Activated CD4-positive, alpha-beta T cell treated with anti-CD3 and anti-CD28 coated beads, Interleukin-2, amount 10 ng/mL, durations not matched to agents 7 days and 5 days (primary cell): ENCODE results near the gene PCSK5. TPM values are rescaled to one million over a fixed set of nuclear protein-coding genes. Genes with fewer than 3 reads are reported as not detected.

ENCODE experiments used
- CTCF ChIA-PET: fragments of 350-600 bp; sonication (Branson Sonifier 250); formaldehyde crosslinking; loops from one replicate; lab custom pipeline; 2021; ENCODE audit warnings: antibody characterized with exemption; lab: Charles Lee
- POLR2A ChIA-PET: fragments of 350-600 bp; sonication (Branson Sonifier 250); formaldehyde crosslinking; loops from one replicate; lab custom pipeline; 2021; ENCODE audit warnings: antibody characterized with exemption; lab: Charles Lee
- DNase-seq: peaks from one replicate; pipeline ENCODE4 v3.0.0-alpha.2; 2020
- H3K27ac Mint-ChIP-seq: one replicate; pipeline ENCODE4 v1.8.0; 2021; ENCODE audit warnings: mild to moderate bottlenecking, moderate library complexity, mixed read lengths
- H3K27me3 Mint-ChIP-seq: one replicate; pipeline ENCODE4 v1.8.0; 2021; ENCODE audit warnings: mixed read lengths
- H3K36me3 Mint-ChIP-seq: one replicate; pipeline ENCODE4 v1.8.0; 2021; ENCODE audit warnings: low read depth, mixed read lengths
- H3K4me1 Mint-ChIP-seq: one replicate; pipeline ENCODE4 v1.8.0; 2021; ENCODE audit warnings: mixed read lengths
- H3K4me3 Mint-ChIP-seq: one replicate; pipeline ENCODE4 v1.8.0; 2021; ENCODE audit warnings: mild to moderate bottlenecking, moderate library complexity, mixed read lengths
- H3K9me3 Mint-ChIP-seq: one replicate; pipeline ENCODE4 v1.8.0; 2021; ENCODE audit warnings: mixed read lengths
- total RNA-seq, 2 experiments: library from RNA; stranded (reverse); gene quantifications; one replicate each; pipeline ENCODE4 v1.2.3, GENCODE V29; 2021

PCSK5 gene
- total RNA-seq, 2 experiments from 2014 or later, result 3.9 to 4.3 TPM

DNA sequence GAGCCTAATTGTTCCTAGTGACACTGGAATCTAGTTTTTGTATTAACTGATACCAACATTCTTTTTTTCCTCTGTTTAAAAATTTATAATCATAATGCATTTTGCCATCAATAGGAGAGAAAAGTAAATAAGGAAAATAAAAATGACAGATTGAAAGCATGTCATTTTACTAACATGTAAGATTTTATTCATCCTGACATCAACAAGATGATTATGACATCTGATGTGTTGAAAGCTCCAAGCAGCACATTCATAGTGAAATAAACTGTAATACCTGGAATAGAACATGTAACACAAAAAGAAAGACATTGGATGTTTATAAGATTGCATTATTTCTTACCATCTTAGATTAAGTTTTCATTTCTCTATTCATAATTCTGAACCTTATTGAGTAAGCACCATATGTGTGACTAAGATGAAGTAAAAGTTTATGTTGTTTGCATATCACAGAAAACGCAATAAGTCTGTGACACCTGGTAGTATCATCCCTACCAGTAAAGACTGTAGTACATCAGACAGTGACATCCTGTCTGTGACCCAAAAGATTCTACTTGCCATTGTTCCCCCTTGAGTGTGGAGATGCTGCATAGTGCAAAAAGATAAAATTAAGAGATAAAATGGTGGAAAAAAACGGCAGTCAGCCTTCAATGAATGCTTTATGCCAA, 225.6 kb downstream of the PCSK5 start:
- no peak overlapping the region for H3K4me3 Mint-ChIP-seq
- peaks cover 3% of the 10 kb centered on the region for H3K4me1 Mint-ChIP-seq
- no peaks in the 10 kb centered on the region for H3K27me3 Mint-ChIP-seq
- H3K9me3 Mint-ChIP-seq, result peaks cover 2% of the 10 kb centered on the region
- CTCF ChIA-PET, result no interaction called here
- H3K27ac Mint-ChIP-seq, result no peak overlapping the region
- H3K36me3 Mint-ChIP-seq, result peaks cover 2% of the 10 kb centered on the region
- POLR2A ChIA-PET, result no interaction called here
- no peak for DNase-seq

DNA sequence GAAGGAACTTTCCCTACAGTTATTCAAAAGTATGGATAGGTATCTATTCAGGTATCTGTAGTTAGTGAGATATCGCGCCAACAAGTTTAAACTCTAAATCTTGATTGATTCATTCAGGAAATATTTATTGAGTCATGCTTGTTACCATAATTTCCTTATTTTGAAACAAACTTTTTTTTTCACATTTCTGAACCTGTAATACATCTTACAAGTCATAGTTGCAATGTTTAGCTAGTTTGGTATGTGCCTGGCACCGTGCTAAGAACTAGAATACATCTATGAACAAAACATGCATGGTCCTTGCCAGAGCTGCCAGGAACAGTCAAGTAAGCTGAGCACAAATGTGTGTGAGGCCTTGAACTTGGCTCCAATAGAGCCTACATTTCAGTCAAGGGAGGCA, 226.4 kb downstream of the PCSK5 start:
- Mint-ChIP-seq H3K36me3 (peaks cover 2% of the 10 kb centered on the region), H3K9me3 (peaks cover 2% of the 10 kb centered on the region), H3K27ac (no peak overlapping the region), H3K4me3 (no peak overlapping the region), H3K4me1 (peaks cover 3% of the 10 kb centered on the region), H3K27me3 (no peaks in the 10 kb centered on the region)
- POLR2A ChIA-PET, result no interaction called here
- CTCF ChIA-PET, result no interaction called here
- DNase-seq, result no peak

DNA sequence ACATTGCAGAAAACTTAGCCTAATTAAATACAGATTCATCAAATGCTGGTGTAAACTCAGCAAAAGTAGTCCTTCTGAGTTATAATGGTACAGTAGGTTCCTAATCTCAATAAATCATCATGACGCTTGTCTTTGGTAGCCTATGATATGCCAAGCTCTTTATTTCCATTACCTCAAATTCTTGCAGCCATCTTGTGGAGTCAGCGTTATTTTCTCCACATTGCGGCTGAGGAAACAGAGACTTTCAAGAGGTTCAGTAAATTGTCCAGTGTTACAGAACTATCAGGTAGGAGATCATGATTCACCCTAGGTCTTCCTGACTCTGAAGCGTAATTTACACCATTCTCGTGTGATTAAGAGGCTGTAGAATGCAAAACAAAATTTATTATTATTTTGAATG, 237.2 kb downstream of the PCSK5 start:
- Mint-ChIP-seq H3K36me3 (no peaks in the 10 kb centered on the region), H3K27me3 (no peaks in the 10 kb centered on the region), H3K9me3 (no peaks in the 10 kb centered on the region), H3K27ac (no peak overlapping the region), H3K4me3 (no peak overlapping the region), H3K4me1 (no peaks in the 10 kb centered on the region)
- CTCF ChIA-PET, result no interaction called here
- no peak for DNase-seq
- POLR2A ChIA-PET, result no interaction called here

- Mint-ChIP-seq H3K27ac (no peak overlapping the region), H3K9me3 (peaks cover 2% of the 10 kb centered on the region), H3K36me3 (no peaks in the 10 kb centered on the region), H3K27me3 (no peaks in the 10 kb centered on the region), H3K4me1 (no peaks in the 10 kb centered on the region), H3K4me3 (no peak overlapping the region)
- no peak for DNase-seq
- CTCF ChIA-PET, result interaction anchor here (0.6 to 1.0 kb wide), 2 partner anchors 14 to 793 kb away, joined by 3 to 5 read pairs; no protein-coding TSS in a partner anchor
- POLR2A ChIA-PET, result no interaction called here
Observed at GRCh38 chr9:76135902-76136301, 245.4 kb downstream of the PCSK5 start.

GRCh38 chr9:76136986-76137385, 246.5 kb downstream of the PCSK5 start:
- no peaks in the 10 kb centered on the region for H3K36me3 Mint-ChIP-seq
- H3K27me3 Mint-ChIP-seq, result no peaks in the 10 kb centered on the region
- no peak for DNase-seq
- no peaks in the 10 kb centered on the region for H3K4me1 Mint-ChIP-seq
- H3K9me3 Mint-ChIP-seq, result peaks cover 2% of the 10 kb centered on the region
- no peak overlapping the region for H3K4me3 Mint-ChIP-seq
- no peak overlapping the region for H3K27ac Mint-ChIP-seq
- ChIA-PET CTCF (no interaction called here), POLR2A (no interaction called here)

- ChIA-PET POLR2A (no interaction called here), CTCF (no interaction called here)
- DNase-seq, result no peak
- no peaks in the 10 kb centered on the region for H3K36me3 Mint-ChIP-seq
- H3K27ac Mint-ChIP-seq, result no peak overlapping the region
- H3K9me3 Mint-ChIP-seq, result peaks cover 2% of the 10 kb centered on the region
- no peaks in the 10 kb centered on the region for H3K4me1 Mint-ChIP-seq
- H3K27me3 Mint-ChIP-seq, result no peaks in the 10 kb centered on the region
- H3K4me3 Mint-ChIP-seq, result no peak overlapping the region
Observed at GRCh38 chr9:76137931-76138330, 247.5 kb downstream of the PCSK5 start.

GRCh38 chr9:76138360-76138759, 247.9 kb downstream of the PCSK5 start:
- Mint-ChIP-seq H3K36me3 (no peaks in the 10 kb centered on the region), H3K27ac (no peak overlapping the region), H3K27me3 (no peaks in the 10 kb centered on the region), H3K9me3 (peaks cover 2% of the 10 kb centered on the region), H3K4me1 (no peaks in the 10 kb centered on the region), H3K4me3 (no peak overlapping the region)
- POLR2A ChIA-PET, result no interaction called here
- no peak for DNase-seq
- CTCF ChIA-PET, result no interaction called here

DNA sequence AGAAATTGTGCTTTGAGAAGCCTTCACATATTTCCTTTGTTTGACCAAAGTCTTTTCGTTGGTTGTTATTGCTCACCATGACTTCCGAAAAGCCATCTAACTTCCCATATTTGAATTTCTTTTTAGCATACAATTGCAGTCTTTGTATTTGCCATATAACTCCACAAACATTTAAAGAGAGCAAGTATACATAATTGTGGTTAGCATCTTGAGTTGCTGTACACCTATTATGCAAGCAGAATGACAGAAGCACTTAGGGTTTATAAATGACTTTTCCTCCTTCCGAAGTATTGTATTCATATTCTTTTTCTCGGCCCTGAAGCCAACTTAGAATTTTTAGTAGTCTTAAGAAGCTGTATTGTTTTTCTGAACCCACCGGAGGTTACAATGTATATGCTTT, 253.4 kb downstream of the PCSK5 start:
- POLR2A ChIA-PET, result no interaction called here
- DNase-seq, result no peak
- H3K27me3 Mint-ChIP-seq, result no peaks in the 10 kb centered on the region
- H3K36me3 Mint-ChIP-seq, result no peaks in the 10 kb centered on the region
- H3K27ac Mint-ChIP-seq, result no peak overlapping the region
- no peaks in the 10 kb centered on the region for H3K4me1 Mint-ChIP-seq
- H3K9me3 Mint-ChIP-seq, result peaks cover 2% of the 10 kb centered on the region
- CTCF ChIA-PET, result no interaction called here
- H3K4me3 Mint-ChIP-seq, result no peak overlapping the region

GRCh38 chr9:76150013-76150412, 259.5 kb downstream of the PCSK5 start:
- ChIA-PET CTCF (interaction anchor here (0.7 kb wide), 1 partner anchor 14 kb away, joined by 3 read pairs; no protein-coding TSS in a partner anchor), POLR2A (no interaction called here)
- H3K4me3 Mint-ChIP-seq, result no peak overlapping the region
- DNase-seq, result no peak
- H3K27me3 Mint-ChIP-seq, result no peaks in the 10 kb centered on the region
- no peaks in the 10 kb centered on the region for H3K9me3 Mint-ChIP-seq
- no peaks in the 10 kb centered on the region for H3K36me3 Mint-ChIP-seq
- no peaks in the 10 kb centered on the region for H3K4me1 Mint-ChIP-seq
- no peak overlapping the region for H3K27ac Mint-ChIP-seq

GRCh38 chr9:76151267-76151666, 260.8 kb downstream of the PCSK5 start:
- H3K36me3 Mint-ChIP-seq, result no peaks in the 10 kb centered on the region
- POLR2A ChIA-PET, result no interaction called here
- CTCF ChIA-PET, result interaction anchor here (0.8 kb wide), 1 partner anchor 151 kb away, joined by 3 read pairs; no protein-coding TSS in a partner anchor
- H3K4me1 Mint-ChIP-seq, result no peaks in the 10 kb centered on the region
- H3K27ac Mint-ChIP-seq, result no peak overlapping the region
- no peaks in the 10 kb centered on the region for H3K9me3 Mint-ChIP-seq
- H3K27me3 Mint-ChIP-seq, result no peaks in the 10 kb centered on the region
- no peak for DNase-seq
- no peak overlapping the region for H3K4me3 Mint-ChIP-seq

- no peaks in the 10 kb centered on the region for H3K36me3 Mint-ChIP-seq
- CTCF ChIA-PET, result no interaction called here
- no peak overlapping the region for H3K4me3 Mint-ChIP-seq
- no peak for DNase-seq
- no peak overlapping the region for H3K27ac Mint-ChIP-seq
- POLR2A ChIA-PET, result no interaction called here
- H3K27me3 Mint-ChIP-seq, result no peaks in the 10 kb centered on the region
- H3K9me3 Mint-ChIP-seq, result no peaks in the 10 kb centered on the region
- H3K4me1 Mint-ChIP-seq, result no peaks in the 10 kb centered on the region
Observed at GRCh38 chr9:76153339-76153738, 262.9 kb downstream of the PCSK5 start.

DNA sequence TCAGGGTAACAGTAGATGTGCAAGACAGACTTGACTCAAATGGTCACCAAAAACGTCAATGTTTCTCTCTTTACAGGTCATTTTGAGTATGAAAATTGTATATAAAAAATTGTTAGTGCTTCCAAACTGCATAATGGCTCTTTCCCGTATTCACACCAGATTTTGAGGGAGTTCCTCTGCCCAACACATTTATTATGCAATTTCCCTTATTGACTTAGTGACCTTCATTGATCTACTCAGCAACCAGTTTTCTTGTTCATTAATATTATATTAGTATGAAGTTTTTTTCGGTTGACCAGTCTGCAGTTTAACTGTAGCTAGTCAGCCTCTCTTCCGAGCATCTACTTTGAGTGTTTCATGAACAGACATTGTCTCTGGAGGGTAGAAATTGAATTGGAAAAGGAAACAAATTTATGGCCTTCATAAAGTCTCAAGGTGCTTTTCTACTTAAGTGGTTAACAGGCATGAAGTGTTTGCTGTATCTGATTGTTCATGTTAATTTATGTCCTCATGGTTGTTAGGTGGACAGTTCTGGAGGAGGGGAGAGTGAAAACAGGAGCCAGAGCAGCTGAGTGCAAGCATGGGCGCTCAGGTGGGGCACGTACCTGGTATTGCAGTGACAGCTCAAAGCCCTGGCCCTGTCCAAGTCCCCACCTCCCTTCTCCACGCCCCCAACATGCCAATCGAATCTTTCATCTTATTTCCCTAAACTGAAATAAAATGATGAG, 263.6 kb downstream of the PCSK5 start:
- no peak overlapping the region for H3K4me3 Mint-ChIP-seq
- H3K4me1 Mint-ChIP-seq, result no peaks in the 10 kb centered on the region
- ChIA-PET POLR2A (no interaction called here), CTCF (no interaction called here)
- H3K9me3 Mint-ChIP-seq, result no peaks in the 10 kb centered on the region
- H3K27ac Mint-ChIP-seq, result no peak overlapping the region
- no peaks in the 10 kb centered on the region for H3K27me3 Mint-ChIP-seq
- no peaks in the 10 kb centered on the region for H3K36me3 Mint-ChIP-seq
- DNase-seq, result no peak

GRCh38 chr9:76155361-76155760, 264.9 kb downstream of the PCSK5 start:
- H3K27ac Mint-ChIP-seq, result no peak overlapping the region
- H3K27me3 Mint-ChIP-seq, result no peaks in the 10 kb centered on the region
- ChIA-PET POLR2A (no interaction called here), CTCF (no interaction called here)
- peaks cover 4% of the 10 kb centered on the region for H3K36me3 Mint-ChIP-seq
- H3K9me3 Mint-ChIP-seq, result no peaks in the 10 kb centered on the region
- H3K4me1 Mint-ChIP-seq, result no peaks in the 10 kb centered on the region
- DNase-seq, result no peak
- no peak overlapping the region for H3K4me3 Mint-ChIP-seq
